CMK (cell line): ENCODE results near the gene NPIPA1.
"Not testable (repeated sequence)": the region's sequence is repeated elsewhere in the genome, so short reads cannot be mapped to it uniquely, and the experiment has no call there.

Experiments used
- DNase-seq: peaks from one replicate; pipeline ENCODE4 v3.0.0-alpha.2; 2010; ENCODE audit warnings: low read depth

The NPIPA1 gene

DNA sequence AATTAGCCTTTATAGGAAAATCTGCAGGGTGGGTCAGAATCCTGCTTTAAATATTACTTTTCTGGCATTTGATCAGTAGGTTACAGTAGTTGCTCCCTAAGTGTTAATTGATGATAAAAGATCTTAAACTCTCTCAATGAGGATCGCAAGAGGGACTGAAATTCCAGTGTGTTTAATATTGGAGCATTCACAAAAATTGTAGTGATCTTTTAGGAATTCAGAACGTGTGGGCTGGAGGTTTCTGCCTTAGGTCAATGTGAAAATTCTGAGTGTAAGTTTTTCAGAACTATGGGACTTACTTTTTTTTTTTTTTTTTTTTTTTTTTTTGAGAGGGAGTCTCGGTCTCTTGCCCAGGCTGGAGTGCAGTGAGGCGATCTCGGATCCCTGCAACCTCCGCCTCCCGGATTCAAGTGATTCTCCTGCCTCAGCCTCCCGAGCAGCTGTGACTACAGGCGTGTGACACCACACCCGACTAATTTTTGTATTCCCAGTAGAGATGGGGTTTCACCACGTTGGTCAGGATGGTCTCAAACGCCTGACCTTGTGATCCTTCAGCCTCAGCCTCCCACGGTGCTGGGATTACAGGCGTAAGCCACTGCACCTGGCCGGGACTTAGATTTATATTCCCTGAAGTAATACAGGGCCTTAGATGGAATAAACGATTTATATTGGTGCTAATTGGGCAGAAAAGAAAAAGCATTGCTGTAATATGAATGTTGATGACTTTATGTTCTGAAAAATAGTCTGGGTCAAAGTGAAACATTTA, 39.9 kb downstream of the NPIPA1 start:
- not testable (repeated sequence) for DNase-seq

DNA sequence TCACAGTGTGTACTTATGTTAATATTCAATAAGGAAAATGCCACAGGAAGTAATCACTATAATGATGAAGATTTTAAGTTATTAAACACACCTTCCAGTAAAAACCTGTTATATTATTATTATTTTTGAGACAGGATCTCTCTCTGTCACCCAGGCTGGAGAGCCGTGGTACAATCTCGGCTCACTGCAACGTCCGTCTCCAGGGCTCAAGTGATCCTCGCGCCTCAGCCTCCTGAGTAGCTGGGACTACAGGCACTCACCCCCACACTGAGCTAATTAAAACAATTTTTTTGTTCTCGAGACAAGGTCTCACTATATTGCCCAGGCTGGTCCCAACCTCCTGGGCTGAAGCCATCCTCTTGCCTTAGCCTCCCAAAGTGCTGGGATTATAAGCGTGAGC, 41.0 kb downstream of the NPIPA1 start:
- not testable (repeated sequence) for DNase-seq

- DNase-seq: not testable (repeated sequence)
These were observed 41.7 kb downstream of the NPIPA1 start for GRCh38 chr16:14978908-14979307.

GRCh38 chr16:14981234-14981633, 44.0 kb downstream of the NPIPA1 start:
- not testable (repeated sequence) for DNase-seq

- DNase-seq: not testable (repeated sequence)
These were observed 45.3 kb downstream of the NPIPA1 start for GRCh38 chr16:14982521-14982920.

DNA sequence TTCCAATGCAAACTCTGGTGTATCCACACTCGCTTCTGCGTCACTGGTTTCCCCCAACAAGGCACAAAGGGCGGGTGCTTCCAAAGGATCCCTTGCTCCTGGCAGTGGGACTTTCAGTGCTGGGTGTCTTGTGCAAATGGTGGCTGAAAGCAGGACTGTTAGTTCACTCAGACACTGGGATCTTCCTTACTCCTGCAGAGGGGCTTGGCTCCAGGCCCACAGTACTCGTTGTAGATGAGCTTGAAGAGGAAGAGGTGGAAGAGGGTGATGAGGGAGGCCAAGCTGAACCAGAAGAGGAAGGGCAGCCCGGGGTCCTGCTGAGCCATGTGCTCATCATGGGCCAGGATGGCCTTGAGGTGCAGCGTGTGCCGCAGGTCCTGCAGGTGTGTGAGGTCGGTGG, 50.8 kb downstream of the NPIPA1 start:
- DNase-seq: not testable (repeated sequence)

- DNase-seq: not testable (repeated sequence)
These were observed 51.5 kb downstream of the NPIPA1 start for GRCh38 chr16:14988661-14989191.

GRCh38 chr16:14989291-14990281, 52.3 kb downstream of the NPIPA1 start:
- not testable (repeated sequence) for DNase-seq

DNA sequence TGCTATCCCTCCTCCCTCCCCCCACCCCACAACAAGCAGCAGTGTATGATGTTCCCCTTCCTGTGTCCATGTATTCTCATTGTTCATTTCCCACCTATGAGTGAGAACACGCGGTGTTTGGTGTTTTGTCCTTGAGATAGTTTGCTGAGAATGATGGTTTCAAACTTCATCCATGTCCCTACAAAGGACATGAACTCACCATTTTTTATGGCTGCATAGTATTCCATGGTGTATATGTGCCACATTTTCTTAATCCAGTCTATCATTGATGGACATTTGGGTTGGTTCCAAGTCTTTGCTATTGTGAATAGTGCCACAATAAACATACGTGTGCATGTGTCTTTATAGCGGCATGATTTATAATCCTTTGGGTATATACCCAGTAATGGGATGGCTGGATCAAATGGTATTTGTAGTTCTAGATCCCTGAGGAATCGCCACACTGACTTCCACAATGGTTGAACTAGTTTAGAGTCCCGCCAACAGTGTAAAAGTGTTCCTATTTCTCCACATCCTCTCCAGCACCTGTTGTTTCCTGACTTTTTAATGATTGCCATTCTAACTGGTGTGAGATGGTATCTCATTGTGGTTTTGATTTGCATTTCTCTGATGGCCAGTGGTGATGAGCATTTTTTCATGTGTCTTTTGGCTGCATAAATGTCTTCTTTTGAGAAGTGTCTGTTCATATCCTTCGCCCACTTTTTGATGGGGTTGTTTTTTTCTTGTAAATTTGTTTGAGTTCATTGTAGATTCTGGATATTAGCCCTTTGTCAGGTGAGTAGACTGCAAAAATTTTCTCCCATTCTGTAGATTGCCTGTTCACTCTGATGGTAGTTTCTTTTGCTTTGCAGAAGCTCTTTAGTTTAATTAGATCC, 56.3 kb downstream of the NPIPA1 start:
- DNase-seq: not testable (repeated sequence)

DNA sequence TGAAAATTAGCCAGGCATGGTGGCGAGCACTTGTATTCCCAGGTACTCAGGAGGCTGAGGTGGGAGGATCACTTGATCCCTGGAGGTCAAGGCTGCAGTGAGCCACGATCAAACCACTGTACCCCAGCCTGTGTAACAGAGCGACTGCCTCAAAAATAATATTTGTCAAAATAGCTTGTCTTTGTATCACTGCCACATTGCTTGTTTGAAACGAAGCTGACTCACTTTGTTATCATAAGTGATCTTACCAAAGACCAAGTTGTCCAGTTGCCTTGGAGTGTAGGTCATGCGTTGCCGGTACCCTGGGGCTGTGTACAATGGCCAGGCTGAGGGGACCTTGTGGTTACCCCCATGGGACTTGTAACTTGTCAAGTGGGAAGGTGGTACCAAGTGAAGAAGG, 59.5 kb downstream of the NPIPA1 start:
- DNase-seq: not testable (repeated sequence)

DNA sequence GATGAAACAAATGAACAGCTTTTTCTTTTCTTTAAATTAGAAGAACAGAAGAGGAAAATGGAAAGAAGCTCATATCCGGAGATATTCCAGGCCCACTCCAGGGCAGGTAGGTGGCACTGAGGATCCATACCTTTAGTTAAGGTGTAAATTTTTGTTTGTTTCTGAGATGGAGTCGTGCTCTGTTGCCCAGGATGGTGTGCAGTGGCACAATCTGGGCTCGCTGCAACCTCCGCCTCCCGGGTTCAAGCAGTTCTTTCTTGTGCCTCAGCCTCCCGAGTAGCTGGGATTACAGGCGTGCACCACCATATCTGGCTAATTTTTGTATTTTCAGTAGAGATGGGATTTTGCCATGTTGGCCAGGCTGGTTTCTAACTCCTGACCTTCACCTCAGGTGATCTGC, 61.1 kb downstream of the NPIPA1 start:
- not testable (repeated sequence) for DNase-seq

DNA sequence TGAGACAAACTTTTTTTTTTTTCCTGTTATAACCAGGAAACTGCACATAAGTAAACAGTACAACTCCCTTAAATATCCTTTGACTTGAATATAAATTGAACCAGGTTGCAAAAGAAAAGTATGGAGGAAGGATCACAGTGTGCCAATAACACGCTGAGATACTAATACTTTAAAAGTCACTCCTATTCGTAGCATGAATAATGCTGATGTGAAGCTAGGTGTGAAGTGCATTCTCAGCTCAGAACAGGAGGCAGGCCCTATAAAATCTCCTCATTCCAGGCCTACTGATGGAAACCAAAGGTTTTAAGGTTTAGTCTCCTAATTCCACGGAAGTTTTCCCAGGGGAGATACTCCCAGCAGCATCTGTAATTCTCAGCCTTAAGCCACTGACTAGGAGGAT, 62.6 kb downstream of the NPIPA1 start:
- not testable (repeated sequence) for DNase-seq
